Measurements from ENCODE around the gene CEP152.

CEP152 gene

GRCh38 chr15:48754011-48754410, 56.9 kb downstream of the CEP152 start:
- H3K4me3 ChIP-seq (replicated peaks; ENCODE audit: insufficient read depth, low read length), result no peak overlapping the region
- H3K27me3 ChIP-seq (ENCODE audit: insufficient read depth, poor library complexity, severe bottlenecking), result no peaks in the 10 kb centered on the region
- TF ChIP-seq SPI1 (IDR thresholded peaks at IDR 0.05; ENCODE audit: borderline replicate concordance, low read depth), result no peak
- no peak for TF ChIP-seq GABPA (IDR thresholded peaks at IDR 0.05; ENCODE audit: low read depth)
- TF ChIP-seq POLR2AphosphoS5 (IDR thresholded peaks at IDR 0.05; ENCODE audit: low read depth), result no peak
- TF ChIP-seq REST (IDR thresholded peaks at IDR 0.05; ENCODE audit: insufficient replicate concordance, low read depth), result no peak
- no peak for TF ChIP-seq CTCF (IDR thresholded peaks at IDR 0.05; ENCODE audit: insufficient read depth, low read length)
- H3K27ac ChIP-seq (replicated peaks), result no peak overlapping the region
- no peak for DNase-seq (ENCODE audit: low read depth in 1 of 2, low spot score in 1 of 2)

GRCh38 chr15:48751595-48751994, 59.3 kb downstream of the CEP152 start:
- Histone ChIP-seq H3K4me3 (replicated peaks; ENCODE audit: insufficient read depth, low read length) (no peak overlapping the region), H3K27me3 (ENCODE audit: insufficient read depth, poor library complexity, severe bottlenecking) (no peaks in the 10 kb centered on the region), H3K27ac (replicated peaks) (no peak overlapping the region)
- DNase-seq (ENCODE audit: low read depth in 1 of 2, low spot score in 1 of 2), result no peak
- TF ChIP-seq REST (IDR thresholded peaks at IDR 0.05; ENCODE audit: insufficient replicate concordance, low read depth), result no peak
- no peak for TF ChIP-seq POLR2AphosphoS5 (IDR thresholded peaks at IDR 0.05; ENCODE audit: low read depth)
- TF ChIP-seq CTCF (IDR thresholded peaks at IDR 0.05; ENCODE audit: insufficient read depth, low read length), result no peak
- no peak for TF ChIP-seq GABPA (IDR thresholded peaks at IDR 0.05; ENCODE audit: low read depth)
- no peak for TF ChIP-seq SPI1 (IDR thresholded peaks at IDR 0.05; ENCODE audit: borderline replicate concordance, low read depth)

- TF ChIP-seq REST (IDR thresholded peaks at IDR 0.05; ENCODE audit: insufficient replicate concordance, low read depth) (no peak), GABPA (IDR thresholded peaks at IDR 0.05; ENCODE audit: low read depth) (no peak), POLR2AphosphoS5 (IDR thresholded peaks at IDR 0.05; ENCODE audit: low read depth) (no peak), SPI1 (IDR thresholded peaks at IDR 0.05; ENCODE audit: borderline replicate concordance, low read depth) (no peak), CTCF (IDR thresholded peaks at IDR 0.05; ENCODE audit: insufficient read depth, low read length) (no peak)
- Histone ChIP-seq H3K4me3 (replicated peaks; ENCODE audit: insufficient read depth, low read length) (no peak overlapping the region), H3K27me3 (ENCODE audit: insufficient read depth, poor library complexity, severe bottlenecking) (no peaks in the 10 kb centered on the region), H3K27ac (replicated peaks) (no peak overlapping the region)
- no peak for DNase-seq (ENCODE audit: low read depth in 1 of 2, low spot score in 1 of 2)
Observed at GRCh38 chr15:48748535-48748934, 62.3 kb downstream of the CEP152 start.
